RWPE2 (cell line): ENCODE results near the gene CAMK2A.
A peak's percentile ranks its signal among the peaks of the same experiment; 100 is the strongest.

ENCODE experiments used
- ATAC-seq: fragments of 200-7000 bp; cut with Tn5 transposase; 3 replicates; pipeline ENCODE4 v1.9.1; 2021; ENCODE audit warnings: low read depth
- DNase-seq: peaks from one replicate; pipeline ENCODE4 v3.0.0-alpha.2; 2020; ENCODE audit warnings: low spot score
- H3K27ac ChIP-seq: fragments of 450-650 bp; 2 replicates; pipeline ENCODE4 v1.5.1; 2017; ENCODE audit warnings: mild to moderate bottlenecking; ENCODE audit not compliant: poor library complexity, severe bottlenecking
- H3K27me3 ChIP-seq: fragments of 250-450 bp; sonication (Bioruptor Pico); 2 replicates; pipeline ENCODE4 v1.5.1; 2021; ENCODE audit warnings: mild to moderate bottlenecking, moderate library complexity; ENCODE audit not compliant: insufficient read depth, poor library complexity, severe bottlenecking
- H3K36me3 ChIP-seq: fragments of 250-450 bp; sonication (Bioruptor Pico); 2 replicates; pipeline ENCODE4 v1.5.1; 2020; ENCODE audit warnings: low read depth, mild to moderate bottlenecking, moderate library complexity
- H3K4me1 ChIP-seq: fragments of 250-450 bp; sonication (Bioruptor Pico); 2 replicates; pipeline ENCODE4 v1.5.1; 2021; ENCODE audit warnings: mild to moderate bottlenecking, moderate library complexity; ENCODE audit not compliant: insufficient read depth, poor library complexity, severe bottlenecking
- H3K4me3 ChIP-seq: fragments of 250-450 bp; sonication (Bioruptor Pico); 2 replicates; pipeline ENCODE4 v1.5.1; 2021; ENCODE audit warnings: mild to moderate bottlenecking, moderate library complexity; ENCODE audit not compliant: severe bottlenecking
- H3K9me3 ChIP-seq: fragments of 250-450 bp; sonication (Bioruptor Pico); 2 replicates; pipeline ENCODE4 v1.5.1; 2021; ENCODE audit warnings: mild to moderate bottlenecking, moderate library complexity; ENCODE audit not compliant: severe bottlenecking
- TF ChIP-seq, protein P1 (sequence below): fragments of 450-650 bp; IDR thresholded peaks from one replicate; pipeline ENCODE4 v1.5.1; 2017; ENCODE audit warnings: mild to moderate bottlenecking, moderate library complexity; ENCODE audit not compliant: poor library complexity, severe bottlenecking

CAMK2A gene

DNA sequence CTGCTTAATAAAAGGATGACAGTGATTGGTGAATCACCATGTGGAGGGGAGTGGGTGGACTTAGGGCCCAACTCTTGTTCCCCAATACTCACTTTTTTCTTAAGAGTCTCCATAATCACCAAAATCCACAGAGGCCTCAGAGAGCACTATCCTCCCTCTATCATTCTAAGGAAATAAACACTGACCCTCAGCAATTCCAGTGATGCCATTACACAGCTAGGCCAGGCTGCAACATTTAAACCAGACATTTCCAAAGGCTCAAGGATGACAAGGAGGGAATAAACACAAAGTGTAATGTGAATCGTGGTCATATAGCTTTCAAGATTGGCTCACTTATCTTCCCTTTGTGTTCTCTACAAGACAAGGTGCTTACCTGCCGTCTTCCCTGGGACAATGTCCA lies 15.5 kb upstream of the CAMK2A start:
- no peaks in the 10 kb centered on the region for H3K27me3 ChIP-seq
- no peak for ATAC-seq
- TF ChIP-seq, protein P1, sequence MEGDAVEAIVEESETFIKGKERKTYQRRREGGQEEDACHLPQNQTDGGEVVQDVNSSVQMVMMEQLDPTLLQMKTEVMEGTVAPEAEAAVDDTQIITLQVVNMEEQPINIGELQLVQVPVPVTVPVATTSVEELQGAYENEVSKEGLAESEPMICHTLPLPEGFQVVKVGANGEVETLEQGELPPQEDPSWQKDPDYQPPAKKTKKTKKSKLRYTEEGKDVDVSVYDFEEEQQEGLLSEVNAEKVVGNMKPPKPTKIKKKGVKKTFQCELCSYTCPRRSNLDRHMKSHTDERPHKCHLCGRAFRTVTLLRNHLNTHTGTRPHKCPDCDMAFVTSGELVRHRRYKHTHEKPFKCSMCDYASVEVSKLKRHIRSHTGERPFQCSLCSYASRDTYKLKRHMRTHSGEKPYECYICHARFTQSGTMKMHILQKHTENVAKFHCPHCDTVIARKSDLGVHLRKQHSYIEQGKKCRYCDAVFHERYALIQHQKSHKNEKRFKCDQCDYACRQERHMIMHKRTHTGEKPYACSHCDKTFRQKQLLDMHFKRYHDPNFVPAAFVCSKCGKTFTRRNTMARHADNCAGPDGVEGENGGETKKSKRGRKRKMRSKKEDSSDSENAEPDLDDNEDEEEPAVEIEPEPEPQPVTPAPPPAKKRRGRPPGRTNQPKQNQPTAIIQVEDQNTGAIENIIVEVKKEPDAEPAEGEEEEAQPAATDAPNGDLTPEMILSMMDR, result no peak

GRCh38 chr5:150304481-150305081 lies 15.0 kb upstream of the CAMK2A start:
- Histone ChIP-seq H3K9me3 (no peaks in the 10 kb centered on the region), H3K27me3 (no peaks in the 10 kb centered on the region), H3K36me3 (no peaks in the 10 kb centered on the region), H3K27ac (no peak overlapping the region), H3K4me1 (peaks cover 20% of the 10 kb centered on the region), H3K4me3 (no peak overlapping the region)
- ATAC-seq, result no peak
- DNase-seq, result peak; percentile 23
- TF ChIP-seq, protein P1, result no peak

More for the DNA sequence above, 15.5 kb upstream of the CAMK2A start:
- Histone ChIP-seq H3K9me3 (no peaks in the 10 kb centered on the region), H3K4me1 (peaks cover 15% of the 10 kb centered on the region), H3K27ac (no peak overlapping the region), H3K4me3 (no peak overlapping the region), H3K36me3 (no peaks in the 10 kb centered on the region)
- no peak for DNase-seq

GRCh38 chr5:150303660-150304386 lies 14.2 kb upstream of the CAMK2A start:
- Histone ChIP-seq H3K36me3 (no peaks in the 10 kb centered on the region), H3K27me3 (no peaks in the 10 kb centered on the region), H3K9me3 (no peaks in the 10 kb centered on the region), H3K4me3 (no peak overlapping the region), H3K27ac (no peak overlapping the region), H3K4me1 (peaks cover 26% of the 10 kb centered on the region)
- DNase-seq, result peak; percentile 29
- TF ChIP-seq, protein P1, result no peak
- ATAC-seq, result no peak

- Histone ChIP-seq H3K27me3 (no peaks in the 10 kb centered on the region), H3K36me3 (no peaks in the 10 kb centered on the region), H3K4me3 (peak overlapping the region; percentile 23), H3K4me1 (peaks cover 32% of the 10 kb centered on the region), H3K9me3 (no peaks in the 10 kb centered on the region), H3K27ac (no peak overlapping the region)
- TF ChIP-seq, protein P1, result no peak
- DNase-seq (no peak), ATAC-seq (no peak)
Observed at GRCh38 chr5:150303070-150303615, 13.6 kb upstream of the CAMK2A start.
